ENCODE data around the gene C3orf22.

DNA sequence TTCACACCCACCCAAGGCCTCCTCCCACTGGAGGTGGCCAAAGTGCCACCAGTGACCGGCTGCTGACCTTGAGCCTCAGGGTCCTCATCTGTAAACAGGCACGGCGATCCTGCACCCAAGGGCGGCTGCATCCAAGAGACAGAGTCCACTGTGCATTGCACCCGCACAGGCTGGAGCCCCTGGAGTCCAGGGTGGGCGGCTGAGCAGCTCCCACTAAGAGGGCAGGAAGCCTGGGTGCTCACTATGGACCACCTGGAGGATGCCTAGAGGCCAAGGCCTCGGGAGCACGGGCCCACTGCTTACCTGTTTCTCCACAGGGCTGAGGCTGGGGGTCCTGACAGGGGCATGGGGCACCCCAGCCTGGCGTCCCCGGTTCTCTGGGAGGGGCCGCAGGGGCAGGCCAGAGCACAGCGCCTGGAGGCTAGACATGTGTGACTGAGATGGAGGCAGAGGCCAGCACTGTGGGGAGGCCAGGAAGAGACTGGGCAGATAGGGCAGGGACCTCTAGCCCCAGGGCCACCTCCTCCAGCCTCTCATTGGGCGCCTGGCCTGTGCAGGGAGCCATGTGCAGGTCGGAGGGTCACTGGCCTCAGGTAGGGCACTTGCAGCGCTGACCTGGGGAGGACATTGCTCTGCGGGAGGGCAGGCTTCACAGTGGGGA, 41.3 kb downstream of the C3orf22 start, which contains the start of gene UROC1:
- TF ChIP-seq, protein P1, sequence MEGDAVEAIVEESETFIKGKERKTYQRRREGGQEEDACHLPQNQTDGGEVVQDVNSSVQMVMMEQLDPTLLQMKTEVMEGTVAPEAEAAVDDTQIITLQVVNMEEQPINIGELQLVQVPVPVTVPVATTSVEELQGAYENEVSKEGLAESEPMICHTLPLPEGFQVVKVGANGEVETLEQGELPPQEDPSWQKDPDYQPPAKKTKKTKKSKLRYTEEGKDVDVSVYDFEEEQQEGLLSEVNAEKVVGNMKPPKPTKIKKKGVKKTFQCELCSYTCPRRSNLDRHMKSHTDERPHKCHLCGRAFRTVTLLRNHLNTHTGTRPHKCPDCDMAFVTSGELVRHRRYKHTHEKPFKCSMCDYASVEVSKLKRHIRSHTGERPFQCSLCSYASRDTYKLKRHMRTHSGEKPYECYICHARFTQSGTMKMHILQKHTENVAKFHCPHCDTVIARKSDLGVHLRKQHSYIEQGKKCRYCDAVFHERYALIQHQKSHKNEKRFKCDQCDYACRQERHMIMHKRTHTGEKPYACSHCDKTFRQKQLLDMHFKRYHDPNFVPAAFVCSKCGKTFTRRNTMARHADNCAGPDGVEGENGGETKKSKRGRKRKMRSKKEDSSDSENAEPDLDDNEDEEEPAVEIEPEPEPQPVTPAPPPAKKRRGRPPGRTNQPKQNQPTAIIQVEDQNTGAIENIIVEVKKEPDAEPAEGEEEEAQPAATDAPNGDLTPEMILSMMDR (optimal IDR thresholded peaks at IDR 0.05 in 1 of 3, IDR thresholded peaks at IDR 0.05 in 1 of 3, conservative IDR thresholded peaks at IDR 0.05 in 1 of 3; ENCODE audit: extremely low read depth in 1 of 3, insufficient read depth in 2 of 3, low read length in 3 of 3): no peak
- no peak for TF ChIP-seq EZH2 (IDR thresholded peaks at IDR 0.05; ENCODE audit: low read length)
